ENCODE measurements around the gene OLFML2A.
"Not testable (repeated sequence)": the region's sequence is repeated elsewhere in the genome, so short reads cannot be mapped to it uniquely, and the experiment has no call there.

Gene OLFML2A

GRCh38 chr9:124776954-124777648 is at the start of gene OLFML2A:
Gene OLFML2A, plus strand, starts transcription at chr9:124777133. Its CDS starts 138 bp downstream, at chr9:124777271.
- DNase-seq: peak; percentile 25 to 38

GRCh38 chr9:124730772-124731171 is 46.2 kb upstream of the OLFML2A start:
- no peak for DNase-seq

- DNase-seq: no peak
Observed at GRCh38 chr9:124733964-124734740, 42.8 kb upstream of the OLFML2A start.

- DNase-seq: not testable (repeated sequence)
Observed at GRCh38 chr9:124734741-124735083, 42.2 kb upstream of the OLFML2A start.

GRCh38 chr9:124735121-124735520 is 41.8 kb upstream of the OLFML2A start:
- DNase-seq: no peak

- DNase-seq: not testable (repeated sequence)
Observed at GRCh38 chr9:124738075-124738474, 38.9 kb upstream of the OLFML2A start.

GRCh38 chr9:124739360-124739759 is 37.6 kb upstream of the OLFML2A start:
- DNase-seq: no peak

GRCh38 chr9:124741149-124741548 is 35.8 kb upstream of the OLFML2A start:
- DNase-seq: no peak

- DNase-seq: no peak
Observed at GRCh38 chr9:124741662-124742061, 35.3 kb upstream of the OLFML2A start.

- DNase-seq: no peak
Observed at GRCh38 chr9:124742940-124743339, 34.0 kb upstream of the OLFML2A start.

GRCh38 chr9:124743686-124744348 is 33.1 kb upstream of the OLFML2A start:
- no peak for DNase-seq

- DNase-seq: no peak
Observed at GRCh38 chr9:124747065-124747464, 29.9 kb upstream of the OLFML2A start.

- no peak for DNase-seq
Observed at GRCh38 chr9:124749284-124749683, 27.6 kb upstream of the OLFML2A start.

GRCh38 chr9:124749781-124750180 is 27.2 kb upstream of the OLFML2A start:
- no peak for DNase-seq

- no peak for DNase-seq
Observed at GRCh38 chr9:124752967-124753366, 24.0 kb upstream of the OLFML2A start.

GRCh38 chr9:124754289-124754688 is 22.6 kb upstream of the OLFML2A start:
- DNase-seq: no peak

- no peak for DNase-seq
Observed at GRCh38 chr9:124755061-124755460, 21.9 kb upstream of the OLFML2A start.

- DNase-seq: no peak
Observed at GRCh38 chr9:124756011-124756410, 20.9 kb upstream of the OLFML2A start.

- no peak for DNase-seq
Observed at GRCh38 chr9:124757616-124758015, 19.3 kb upstream of the OLFML2A start.

- DNase-seq: no peak
Observed at GRCh38 chr9:124758061-124758460, 18.9 kb upstream of the OLFML2A start.

GRCh38 chr9:124758691-124759090 is 18.2 kb upstream of the OLFML2A start:
- no peak for DNase-seq

GRCh38 chr9:124759327-124759726 is 17.6 kb upstream of the OLFML2A start:
- no peak for DNase-seq

GRCh38 chr9:124760719-124761118 is 16.2 kb upstream of the OLFML2A start:
- DNase-seq: no peak

- DNase-seq: no peak
Observed at GRCh38 chr9:124761196-124761595, 15.7 kb upstream of the OLFML2A start.

Data from stimulated activated CD4-positive, alpha-beta T cell treated with anti-CD3 and anti-CD28 coated beads, Interleukin-2, amount 100 ng/mL, for 24 hours (primary cell).